ENCODE results near the gene LRRC2.

- TF ChIP-seq CTCF (IDR thresholded peaks at IDR 0.05; ENCODE audit: borderline replicate concordance, extremely low read depth, low read length, poor library complexity, severe bottlenecking) (no peak), EZH2 (IDR thresholded peaks at IDR 0.05; ENCODE audit: borderline replicate concordance, low read depth, low read length, severe bottlenecking) (no peak)
These were observed 57.1 kb downstream of the LRRC2 start for GRCh38 chr3:46508850-46509591.

Measured in DND-41 (cell line).